RPMI7951 (cell line): ENCODE data around the gene NEIL3. TPM values are rescaled to one million over a fixed set of nuclear protein-coding genes. Genes with fewer than 3 reads are reported as not detected.

Source experiments
- DNase-seq: peaks from one replicate; pipeline ENCODE4 v3.0.0-alpha.2; 2012; ENCODE audit warnings: low read depth
- total RNA-seq: library from RNA; depleted of rRNA; stranded (reverse); fragments of >200 nt; shearing (Covaris generic); gene quantifications from 2 replicates; pipeline ENCODE4 v1.2.3, GENCODE V29; 2014; rRNA removed

Gene NEIL3
- total RNA-seq = 17.3 and 19.2 TPM in 2 replicates

- DNase-seq = peak; percentile 83
These were observed at the start of gene NEIL3 for GRCh38 chr4:177309522-177310371. NEIL3 (plus strand) TSS chr4:177309874; CDS start chr4:177309954, 80 bp downstream.

GRCh38 chr4:177263818-177264217, 45.9 kb upstream of the NEIL3 start:
- no peak for DNase-seq

- DNase-seq = peak; percentile 15
These were observed 44.8 kb upstream of the NEIL3 start for GRCh38 chr4:177264788-177265422.

GRCh38 chr4:177265729-177266128, 43.9 kb upstream of the NEIL3 start:
- no peak for DNase-seq

GRCh38 chr4:177266506-177266905, 43.2 kb upstream of the NEIL3 start:
- DNase-seq = no peak

GRCh38 chr4:177267911-177268310, 41.8 kb upstream of the NEIL3 start:
- no peak for DNase-seq

GRCh38 chr4:177271091-177271490, 38.6 kb upstream of the NEIL3 start:
- DNase-seq = no peak

- no peak for DNase-seq
These were observed 37.5 kb upstream of the NEIL3 start for GRCh38 chr4:177271915-177272766.

GRCh38 chr4:177275999-177276398, 33.7 kb upstream of the NEIL3 start:
- no peak for DNase-seq

GRCh38 chr4:177281351-177281909, 28.2 kb upstream of the NEIL3 start:
- DNase-seq = no peak

GRCh38 chr4:177282284-177282835, 27.3 kb upstream of the NEIL3 start:
- no peak for DNase-seq

GRCh38 chr4:177283167-177283566, 26.5 kb upstream of the NEIL3 start:
- peak; percentile 33 for DNase-seq

- DNase-seq = no peak
These were observed 23.7 kb upstream of the NEIL3 start for GRCh38 chr4:177285953-177286352.

- no peak for DNase-seq
These were observed 22.4 kb upstream of the NEIL3 start for GRCh38 chr4:177287255-177287654.

GRCh38 chr4:177288335-177288734, 21.3 kb upstream of the NEIL3 start:
- no peak for DNase-seq

GRCh38 chr4:177290780-177291179, 18.9 kb upstream of the NEIL3 start:
- no peak for DNase-seq

- DNase-seq = no peak
These were observed 17.5 kb upstream of the NEIL3 start for GRCh38 chr4:177292171-177292570.

GRCh38 chr4:177293208-177294033, 16.3 kb upstream of the NEIL3 start:
- DNase-seq = no peak

GRCh38 chr4:177297785-177298391, 11.8 kb upstream of the NEIL3 start:
- DNase-seq = no peak

GRCh38 chr4:177301126-177301639, 8.5 kb upstream of the NEIL3 start:
- DNase-seq = no peak
